Measurements from ENCODE around the gene IL17RE.
A peak's percentile ranks its signal among the peaks of the same experiment; 100 is the strongest.

The IL17RE gene

GRCh38 chr3:9903904-9904303 is 1.3 kb downstream of the IL17RE start:
- DNase-seq (ENCODE audit: low read depth), result no peak

- no peak for DNase-seq (ENCODE audit: low read depth)
These were observed 3.8 kb downstream of the IL17RE start for GRCh38 chr3:9906480-9906879.

- no peak for DNase-seq (ENCODE audit: low read depth)
These were observed 5.6 kb downstream of the IL17RE start for GRCh38 chr3:9908286-9908685.

- DNase-seq (ENCODE audit: low read depth), result no peak
These were observed 6.8 kb downstream of the IL17RE start for GRCh38 chr3:9909221-9910013.

- DNase-seq (ENCODE audit: low read depth), result no peak
These were observed 9.2 kb downstream of the IL17RE start for GRCh38 chr3:9911863-9912262.

GRCh38 chr3:9912294-9912935 is 9.8 kb downstream of the IL17RE start:
- DNase-seq (ENCODE audit: low read depth), result no peak

GRCh38 chr3:9913601-9914000 is 11.0 kb downstream of the IL17RE start:
- DNase-seq (ENCODE audit: low read depth), result no peak

- DNase-seq (ENCODE audit: low read depth), result no peak
These were observed 11.4 kb downstream of the IL17RE start for GRCh38 chr3:9914011-9914410.

GRCh38 chr3:9914559-9915253 is 12.1 kb downstream of the IL17RE start:
- no peak for DNase-seq (ENCODE audit: low read depth)

- no peak for DNase-seq (ENCODE audit: low read depth)
These were observed 12.8 kb downstream of the IL17RE start for GRCh38 chr3:9915254-9916141.

- peak; percentile 56 for DNase-seq (ENCODE audit: low read depth)
These were observed 13.7 kb downstream of the IL17RE start for GRCh38 chr3:9916346-9916733.

- peak; percentile 79 for DNase-seq (ENCODE audit: low read depth)
These were observed 14.4 kb downstream of the IL17RE start, which contains the start of gene IL17RC for GRCh38 chr3:9916734-9917680. TSS of gene IL17RC (plus strand) at chr3:9917098. CDS start at chr3:9917316, 218 bp downstream.

- DNase-seq (ENCODE audit: low read depth), result no peak
These were observed 15.2 kb downstream of the IL17RE start for GRCh38 chr3:9917820-9918219.

- no peak for DNase-seq (ENCODE audit: low read depth)
These were observed 15.8 kb downstream of the IL17RE start for GRCh38 chr3:9918261-9919038.

- DNase-seq (ENCODE audit: low read depth), result no peak
These were observed 25.5 kb downstream of the IL17RE start for GRCh38 chr3:9928158-9928557.

GRCh38 chr3:9930804-9931418 is 28.3 kb downstream of the IL17RE start:
- DNase-seq (ENCODE audit: low read depth), result no peak

- no peak for DNase-seq (ENCODE audit: low read depth)
These were observed 29.8 kb downstream of the IL17RE start for GRCh38 chr3:9932535-9932842.

- DNase-seq (ENCODE audit: low read depth), result no peak
These were observed 30.4 kb downstream of the IL17RE start for GRCh38 chr3:9932843-9933560.

Data from stromal cell of bone marrow (primary cell).